Measurements from ENCODE around the gene ARID3B.
"Not testable (repeated sequence)": the region's sequence is repeated elsewhere in the genome, so short reads cannot be mapped to it uniquely, and the experiment has no call there.

ARID3B gene, protein sequence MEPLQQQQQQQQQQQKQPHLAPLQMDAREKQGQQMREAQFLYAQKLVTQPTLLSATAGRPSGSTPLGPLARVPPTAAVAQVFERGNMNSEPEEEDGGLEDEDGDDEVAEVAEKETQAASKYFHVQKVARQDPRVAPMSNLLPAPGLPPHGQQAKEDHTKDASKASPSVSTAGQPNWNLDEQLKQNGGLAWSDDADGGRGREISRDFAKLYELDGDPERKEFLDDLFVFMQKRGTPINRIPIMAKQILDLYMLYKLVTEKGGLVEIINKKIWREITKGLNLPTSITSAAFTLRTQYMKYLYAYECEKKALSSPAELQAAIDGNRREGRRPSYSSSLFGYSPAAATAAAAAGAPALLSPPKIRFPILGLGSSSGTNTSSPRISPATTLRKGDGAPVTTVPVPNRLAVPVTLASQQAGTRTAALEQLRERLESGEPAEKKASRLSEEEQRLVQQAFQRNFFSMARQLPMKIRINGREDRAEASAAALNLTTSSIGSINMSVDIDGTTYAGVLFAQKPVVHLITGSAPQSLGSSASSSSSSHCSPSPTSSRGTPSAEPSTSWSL

DNA sequence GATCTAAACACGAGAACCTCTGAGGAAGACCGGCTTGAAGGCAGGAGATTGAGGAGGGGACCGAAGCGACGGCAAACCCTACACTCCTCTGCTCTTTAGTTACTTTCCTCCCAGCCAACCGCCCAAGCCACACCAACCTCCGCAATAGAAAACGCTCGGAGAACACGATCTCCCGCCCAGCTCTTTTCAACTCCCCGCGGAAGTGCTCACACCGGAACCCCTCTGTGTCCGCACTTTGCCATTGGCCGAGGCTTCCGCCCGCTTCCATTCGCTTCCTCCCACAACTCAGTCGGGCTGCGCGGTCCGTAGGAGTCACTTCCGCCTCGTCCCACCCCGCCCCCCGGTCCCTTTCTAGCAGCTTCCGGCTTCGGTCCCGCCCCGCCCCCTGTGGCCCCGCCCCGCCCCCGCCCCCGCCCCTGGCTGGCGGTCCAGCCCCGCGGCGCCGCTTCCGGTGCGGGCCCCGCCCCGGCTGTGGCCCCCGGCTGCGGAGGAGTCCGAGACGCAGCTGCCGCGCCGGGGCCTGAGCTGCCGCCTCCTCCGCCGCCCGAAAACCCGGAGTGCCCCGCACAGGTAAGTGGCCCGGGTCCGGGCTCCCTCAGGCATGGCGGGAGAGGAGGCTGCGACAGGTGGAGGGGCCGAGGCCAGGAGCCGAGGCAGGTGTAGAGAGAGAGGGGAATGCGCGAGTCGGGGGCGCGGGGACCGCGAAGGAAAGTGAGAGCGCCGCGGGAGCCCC is at the start of gene ARID3B:
TSS of gene ARID3B (plus strand) at position 460 of the 733 bp plus-strand sequence. CDS start 2,717 bp downstream, outside the sequence.
- DNase-seq: peak; percentile 89

DNA sequence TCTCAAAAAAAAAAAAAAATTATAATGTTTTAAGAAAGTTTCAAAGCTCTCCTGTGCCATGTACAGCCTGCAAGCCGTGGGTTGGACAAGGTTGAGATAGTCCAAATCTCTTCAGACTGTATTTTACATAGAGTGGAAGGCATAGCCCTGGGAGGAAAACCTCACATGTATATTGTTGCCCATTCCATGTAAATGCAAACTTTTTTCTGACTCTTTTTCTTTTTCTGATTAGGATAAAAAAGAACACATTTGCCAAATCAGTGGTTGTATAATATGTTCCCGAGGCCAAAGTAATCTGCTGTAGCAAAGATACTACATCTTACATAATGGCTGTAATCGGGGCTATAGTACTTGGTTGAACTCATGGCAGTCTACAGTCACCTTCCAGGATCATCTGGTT is 44.4 kb upstream of the ARID3B start:
- no peak for DNase-seq

DNA sequence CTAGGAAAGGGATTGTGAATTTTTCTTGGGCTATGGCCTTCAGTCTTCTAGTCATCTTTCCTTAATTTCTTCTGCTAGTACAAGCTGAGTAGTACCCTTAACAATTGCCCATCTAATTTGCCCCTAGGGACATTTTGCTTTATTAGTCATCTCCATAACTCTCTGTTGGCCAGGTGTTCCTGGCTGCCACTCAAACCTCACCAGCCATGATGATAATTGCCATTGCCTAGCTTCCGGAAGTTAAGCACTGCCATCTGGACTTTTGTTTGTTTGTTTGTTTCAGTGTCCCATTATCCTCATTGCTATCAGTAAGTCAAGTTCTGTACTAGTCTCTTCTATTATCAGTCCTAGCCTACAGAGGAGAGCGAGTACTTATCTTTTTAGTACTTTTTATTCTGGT is 43.4 kb upstream of the ARID3B start:
- DNase-seq: no peak

DNA sequence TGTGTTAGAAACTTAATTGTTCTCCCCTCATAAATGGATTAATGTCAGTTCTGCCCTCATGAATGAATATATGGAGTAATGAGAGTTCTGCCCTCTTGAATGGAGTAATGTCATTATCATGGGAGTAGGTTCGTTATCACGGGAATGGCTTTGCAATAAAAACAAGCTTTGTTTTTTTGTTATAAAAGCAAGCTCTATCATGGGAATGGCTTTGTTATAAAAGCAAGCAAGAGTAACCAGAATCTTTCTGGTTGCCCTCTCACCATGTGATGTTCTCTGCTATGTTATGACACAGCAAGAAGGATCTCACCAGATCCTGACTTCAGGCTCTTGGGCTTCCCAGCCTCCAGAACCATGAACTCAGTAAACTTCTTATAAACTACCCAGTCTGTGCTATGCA is 41.7 kb upstream of the ARID3B start:
- DNase-seq: no peak

DNA sequence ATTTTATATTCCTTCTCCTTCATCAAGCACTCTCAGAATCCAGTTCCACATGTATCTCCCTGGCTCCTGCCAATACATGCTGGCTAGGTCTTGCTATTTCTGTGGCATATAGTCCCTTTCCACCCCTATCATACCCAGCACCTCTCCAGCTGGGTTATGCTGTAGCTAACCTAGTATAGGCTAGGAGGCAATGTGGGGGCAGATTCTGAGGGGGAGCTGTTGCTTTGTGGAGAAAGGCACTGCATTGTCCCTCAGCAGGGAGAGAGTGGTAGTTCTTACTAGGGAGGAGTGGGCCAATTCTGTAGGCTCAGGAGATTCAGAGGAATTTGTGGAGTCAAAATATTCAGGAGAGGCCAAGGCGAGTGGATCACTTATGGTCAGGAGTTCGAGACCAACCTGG is 40.6 kb upstream of the ARID3B start:
- no peak for DNase-seq

DNA sequence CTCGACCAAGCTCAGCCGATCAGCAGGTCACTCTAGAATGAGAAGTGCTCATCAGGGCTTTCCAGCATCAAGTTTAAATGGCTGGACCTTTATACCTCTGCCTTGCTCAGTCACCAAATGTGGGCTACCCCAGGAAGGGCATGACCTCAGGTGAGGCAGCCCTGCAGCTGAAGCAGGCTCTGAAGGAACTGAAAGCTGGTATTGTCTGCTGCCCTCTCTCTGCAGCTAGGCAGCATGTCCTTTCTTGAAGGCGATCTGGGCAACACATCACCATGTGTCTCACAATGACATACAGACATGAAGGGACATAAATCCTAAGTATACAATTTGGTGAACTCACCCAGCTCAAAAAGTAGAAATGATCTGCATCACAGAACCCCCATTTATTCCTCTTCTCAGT is 38.7 kb upstream of the ARID3B start:
- no peak for DNase-seq

DNA sequence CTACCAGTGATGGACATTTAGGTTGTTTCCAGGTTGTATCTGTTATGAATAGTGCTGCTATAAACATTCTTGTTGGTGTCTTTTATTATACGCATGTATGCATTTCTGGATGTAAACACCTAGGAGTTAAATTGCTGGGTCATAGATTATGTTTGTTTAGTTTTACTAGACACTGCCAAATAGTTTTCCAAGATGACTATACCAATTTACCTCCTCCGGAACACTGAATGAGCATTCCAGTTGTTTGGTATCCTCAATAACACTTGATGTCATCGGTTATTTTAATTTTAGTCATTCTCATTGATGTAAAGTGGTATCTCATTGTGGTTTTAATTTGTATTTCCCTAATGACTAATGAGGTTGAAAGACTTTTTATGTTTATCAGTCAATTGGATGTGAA is 36.6 kb upstream of the ARID3B start:
- DNase-seq: no peak

DNA sequence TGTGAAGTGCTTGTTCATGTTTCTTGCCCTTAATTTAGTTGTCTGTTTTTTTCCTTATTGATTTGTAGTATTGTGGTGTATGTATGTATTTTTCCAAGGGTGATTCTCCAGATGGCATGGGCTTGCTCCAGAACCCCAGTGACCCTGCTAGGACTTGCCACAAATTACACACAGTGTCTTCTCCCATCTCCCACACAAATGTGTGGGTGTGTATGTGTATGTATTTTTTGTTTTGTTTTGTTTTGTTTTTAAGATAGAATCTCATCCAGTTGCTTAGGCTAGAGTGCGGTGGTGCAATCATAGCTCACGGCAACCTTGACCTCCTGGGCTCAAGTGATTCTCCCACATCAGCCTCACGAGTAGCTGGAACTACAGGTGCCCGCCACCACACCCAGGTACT is 36.2 kb upstream of the ARID3B start:
- DNase-seq: no peak

DNA sequence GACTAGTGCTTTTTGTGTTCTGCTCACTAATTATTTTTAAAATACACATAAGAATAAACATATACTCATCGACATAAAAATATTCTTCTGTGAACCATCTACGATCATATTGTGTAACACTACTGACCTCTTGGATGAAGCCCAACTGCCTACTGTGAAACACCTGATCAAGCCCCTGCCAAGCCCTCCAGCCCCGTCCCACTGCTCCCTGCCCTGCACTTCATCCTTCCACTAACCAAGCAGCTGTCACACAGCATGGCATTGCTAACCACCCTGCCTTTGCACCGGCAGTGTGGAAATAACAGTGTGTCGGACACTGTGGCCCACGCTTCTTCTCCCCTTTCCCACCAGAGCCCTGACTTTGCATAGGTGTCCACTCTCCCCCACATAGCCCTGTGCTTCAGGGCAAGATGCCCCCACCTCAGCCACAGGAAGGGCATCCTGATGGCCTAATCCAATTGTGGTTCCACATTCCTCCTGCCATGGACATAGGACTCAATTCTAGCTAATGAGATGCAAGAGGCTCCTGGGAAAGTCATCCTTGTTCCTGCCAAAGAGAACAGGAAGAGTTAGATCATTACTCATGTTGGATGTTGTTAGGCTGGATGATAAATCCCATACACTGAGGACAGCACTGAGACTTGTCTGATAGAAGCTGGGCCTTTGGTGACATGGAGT is 35.0 kb upstream of the ARID3B start:
- no peak for DNase-seq

DNA sequence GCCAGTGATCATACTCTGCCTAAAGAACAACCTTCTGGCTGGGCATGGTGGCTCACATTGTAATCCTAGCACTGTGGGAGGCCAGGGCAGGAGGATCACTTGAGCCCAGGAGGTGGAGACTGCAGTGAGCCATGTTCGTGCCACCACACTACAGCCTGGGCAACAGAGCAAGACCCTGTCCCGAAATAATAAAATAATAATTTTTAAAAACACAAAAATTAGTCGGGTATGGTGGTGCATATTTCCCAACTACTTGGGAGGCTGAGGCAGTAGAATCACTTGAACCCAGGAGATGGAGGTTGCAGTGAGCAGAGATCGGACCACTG is 34.5 kb upstream of the ARID3B start:
- DNase-seq: no peak

DNA sequence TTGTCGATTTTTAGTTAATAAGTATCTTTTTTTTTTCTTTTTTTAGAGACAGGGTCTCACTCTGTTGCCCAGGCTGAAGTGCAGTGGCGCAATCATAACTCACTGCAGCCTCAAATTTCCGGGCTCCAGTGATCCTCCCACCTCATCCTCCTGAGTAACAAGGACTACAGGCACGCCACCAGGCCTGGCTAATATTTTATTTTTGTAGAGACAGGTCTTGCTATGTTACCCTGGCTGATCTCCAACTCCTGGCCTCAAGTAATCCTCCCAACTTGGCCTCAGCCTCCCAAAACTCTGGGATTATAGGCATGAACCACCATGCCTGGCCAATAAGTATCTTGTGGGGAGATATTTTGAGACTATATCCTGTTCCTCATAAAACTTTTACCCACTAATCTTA is 29.4 kb upstream of the ARID3B start:
- DNase-seq: no peak

DNA sequence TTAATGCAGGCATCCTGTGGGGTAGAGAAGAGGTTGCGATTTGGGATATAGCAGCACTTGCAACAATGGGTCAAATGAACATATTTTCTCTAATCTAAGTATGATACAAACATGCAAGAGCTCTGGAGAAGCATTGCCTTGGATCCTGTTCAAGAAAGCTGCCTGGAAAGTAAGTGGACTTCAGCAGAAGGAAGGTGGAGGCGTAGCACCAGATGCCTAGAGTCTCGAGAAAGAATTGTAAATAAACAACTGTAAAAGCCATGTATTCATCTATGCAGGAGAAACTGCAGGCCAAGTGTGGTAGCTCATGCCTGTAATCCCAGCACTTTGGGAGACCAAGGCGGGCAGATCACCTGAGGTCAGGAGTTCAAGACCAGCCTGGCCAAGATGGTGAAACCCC is 27.0 kb upstream of the ARID3B start:
- DNase-seq: not testable (repeated sequence)

DNA sequence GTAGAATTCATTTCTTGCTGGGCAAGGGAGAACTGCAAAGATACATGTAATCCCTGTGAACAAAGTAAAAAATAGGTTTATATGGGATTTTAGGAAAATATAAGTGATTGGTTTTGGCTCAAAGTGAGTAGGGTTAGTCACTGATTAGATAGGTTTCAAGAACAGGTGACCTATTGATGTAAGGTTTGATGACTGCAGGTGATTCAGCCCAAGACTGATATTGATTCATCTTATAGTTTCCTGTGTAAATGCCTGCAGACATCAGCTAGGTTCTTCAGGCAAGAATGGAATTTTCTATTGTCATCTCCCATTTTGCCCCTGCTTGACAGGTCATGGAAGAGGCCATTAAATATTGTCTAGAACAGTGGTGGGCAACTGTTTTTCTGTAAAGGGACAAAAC is 23.9 kb upstream of the ARID3B start:
- no peak for DNase-seq

DNA sequence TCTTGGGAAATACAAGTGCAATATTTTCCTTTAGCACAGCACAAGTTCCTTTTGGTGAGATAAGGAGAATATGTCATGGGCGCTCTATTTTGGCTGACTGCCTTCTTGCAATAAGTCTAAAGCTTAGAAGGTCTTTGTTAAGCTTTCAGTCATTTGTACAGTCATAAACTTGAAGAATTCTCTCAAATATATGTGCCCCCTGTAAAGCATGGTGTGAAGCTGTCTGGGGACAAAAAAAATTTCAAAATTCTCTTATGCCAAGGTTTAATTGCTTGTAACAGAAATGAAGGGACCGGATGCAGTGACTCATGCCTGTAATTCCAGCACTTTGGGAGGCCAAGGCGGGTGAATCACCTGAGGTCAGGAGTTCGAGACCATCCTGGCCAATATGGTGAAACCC is 21.7 kb upstream of the ARID3B start:
- no peak for DNase-seq

DNA sequence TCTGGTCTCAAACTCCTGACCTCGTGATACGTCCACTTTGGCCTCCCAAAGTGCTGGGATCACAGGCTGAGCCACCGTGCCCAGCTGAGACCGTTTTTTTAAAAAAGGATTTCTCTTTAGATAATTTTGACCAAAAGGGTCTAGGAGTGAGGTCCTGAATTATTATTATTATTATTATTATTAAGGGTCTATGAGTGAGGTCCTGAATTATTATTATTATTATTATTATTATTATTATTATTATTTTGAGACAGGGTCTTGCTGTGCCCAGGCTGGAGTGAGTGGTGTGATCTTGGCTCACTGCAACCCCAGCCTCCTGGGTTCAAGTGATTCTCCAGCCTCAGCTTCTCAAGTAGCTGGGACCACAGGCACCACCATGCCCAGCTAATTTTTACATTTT is 20.6 kb upstream of the ARID3B start:
- no peak for DNase-seq

DNA sequence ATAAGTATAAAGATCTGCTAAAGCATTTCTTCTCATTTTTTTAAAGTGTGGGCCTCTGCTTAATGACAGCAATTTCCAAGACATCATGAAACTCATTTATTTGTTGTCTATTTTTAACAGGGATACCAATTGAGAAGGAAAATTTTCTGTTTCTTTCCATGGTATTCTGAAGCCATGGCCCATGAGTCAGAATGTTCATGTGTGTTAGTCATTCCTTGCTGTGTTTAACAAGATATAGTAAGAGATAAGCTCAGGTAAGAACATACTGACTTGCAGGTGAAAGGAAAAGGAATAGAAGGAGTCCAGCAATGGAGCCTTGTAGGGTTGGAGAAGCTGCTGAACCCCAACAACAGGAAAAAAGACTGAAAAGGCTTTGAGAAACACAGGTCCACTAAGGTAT is 17.0 kb upstream of the ARID3B start:
- no peak for DNase-seq

DNA sequence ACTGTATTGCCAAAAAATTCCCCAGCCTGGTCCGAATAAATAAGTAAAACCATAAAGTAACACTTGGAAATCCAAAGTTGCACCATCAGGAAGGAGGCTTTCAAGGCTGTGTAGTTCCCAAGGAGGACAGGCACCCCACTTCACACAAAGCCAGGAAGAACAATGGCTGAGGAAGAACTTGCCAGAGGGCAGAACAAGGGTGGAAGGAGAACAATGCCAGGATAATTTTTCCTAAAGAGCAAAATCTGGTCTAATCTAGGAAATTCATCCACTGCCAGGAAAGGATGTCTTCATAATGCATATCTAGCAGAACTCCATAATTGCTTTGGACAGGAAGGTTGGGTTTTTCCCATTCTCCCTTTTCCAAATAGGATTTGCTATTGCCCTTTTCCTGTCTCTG is 15.7 kb upstream of the ARID3B start:
- DNase-seq: no peak

DNA sequence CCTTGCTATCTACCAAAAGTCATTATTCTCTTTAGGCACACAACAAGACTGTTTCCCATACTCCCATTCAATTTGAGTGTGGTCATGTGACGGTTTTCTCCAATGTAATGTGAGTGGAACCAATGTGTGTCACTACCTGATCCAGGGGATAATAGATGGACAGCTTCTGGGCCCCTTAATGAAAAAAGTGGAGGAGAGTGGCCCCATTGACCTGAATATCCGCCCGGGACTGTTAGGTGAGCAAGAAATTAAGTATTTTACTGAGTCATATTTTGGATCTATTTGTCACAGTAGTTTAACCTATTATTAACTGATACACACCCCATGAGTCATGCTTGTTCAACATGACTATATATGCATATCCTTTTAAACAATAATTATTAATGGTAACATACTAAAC is 15.1 kb upstream of the ARID3B start:
- no peak for DNase-seq

DNA sequence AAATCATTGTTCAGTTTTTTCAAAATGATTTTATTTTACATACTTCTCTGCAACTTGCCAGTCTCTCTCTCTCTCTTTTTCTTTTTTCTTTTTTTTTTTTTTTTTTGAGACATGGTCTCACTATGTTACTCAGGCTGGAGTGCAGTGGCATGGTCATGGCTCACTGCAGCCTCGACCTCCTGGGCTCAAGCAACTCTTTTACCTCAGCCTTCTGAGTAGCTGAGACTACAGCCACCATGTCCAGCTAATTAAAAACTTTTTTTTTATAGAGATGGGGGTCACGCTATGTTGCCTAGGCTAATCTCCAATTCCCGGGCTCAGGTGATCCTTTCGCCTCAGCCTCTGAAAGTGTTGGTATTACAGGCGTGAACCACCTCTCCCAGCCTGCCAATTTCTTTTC is 12.1 kb upstream of the ARID3B start:
- DNase-seq: no peak

DNA sequence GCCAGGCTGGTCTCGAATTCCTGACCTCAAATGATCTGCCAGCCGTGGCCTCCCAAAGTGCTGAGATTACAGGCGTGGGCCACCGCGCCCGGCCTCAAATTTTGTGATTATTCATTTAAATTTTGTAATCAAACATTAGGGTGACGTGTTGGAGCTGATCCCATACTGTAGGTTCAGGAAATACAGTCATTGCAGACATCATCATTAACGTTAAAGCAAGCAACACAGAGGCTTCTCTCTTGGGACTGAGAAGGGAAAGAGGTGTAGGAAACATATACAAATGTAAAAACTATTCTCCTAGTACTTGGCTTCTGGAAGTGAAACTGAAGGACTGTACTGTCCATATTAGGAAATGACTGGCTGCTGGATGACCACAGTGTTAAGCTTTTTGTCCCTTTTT is 11.1 kb upstream of the ARID3B start:
- DNase-seq: no peak

DNA sequence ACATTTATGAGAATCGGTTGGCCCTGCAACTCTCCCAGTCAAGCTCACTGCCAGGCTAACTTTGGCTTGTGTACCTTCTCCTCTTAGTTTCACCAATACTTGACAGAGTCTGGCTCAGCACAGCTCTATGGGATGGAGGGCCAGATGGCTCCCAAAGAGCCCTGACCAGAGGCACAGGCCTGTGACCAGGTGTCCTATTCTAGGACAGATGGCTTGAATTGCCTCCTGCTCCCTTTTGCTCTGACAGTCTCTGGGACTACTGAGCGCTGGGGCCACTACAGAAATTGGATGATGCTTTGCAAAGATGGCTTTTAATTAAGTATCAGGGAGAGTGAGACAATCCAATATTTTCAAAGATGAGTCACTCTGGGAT is 10.3 kb upstream of the ARID3B start:
- DNase-seq: no peak

DNA sequence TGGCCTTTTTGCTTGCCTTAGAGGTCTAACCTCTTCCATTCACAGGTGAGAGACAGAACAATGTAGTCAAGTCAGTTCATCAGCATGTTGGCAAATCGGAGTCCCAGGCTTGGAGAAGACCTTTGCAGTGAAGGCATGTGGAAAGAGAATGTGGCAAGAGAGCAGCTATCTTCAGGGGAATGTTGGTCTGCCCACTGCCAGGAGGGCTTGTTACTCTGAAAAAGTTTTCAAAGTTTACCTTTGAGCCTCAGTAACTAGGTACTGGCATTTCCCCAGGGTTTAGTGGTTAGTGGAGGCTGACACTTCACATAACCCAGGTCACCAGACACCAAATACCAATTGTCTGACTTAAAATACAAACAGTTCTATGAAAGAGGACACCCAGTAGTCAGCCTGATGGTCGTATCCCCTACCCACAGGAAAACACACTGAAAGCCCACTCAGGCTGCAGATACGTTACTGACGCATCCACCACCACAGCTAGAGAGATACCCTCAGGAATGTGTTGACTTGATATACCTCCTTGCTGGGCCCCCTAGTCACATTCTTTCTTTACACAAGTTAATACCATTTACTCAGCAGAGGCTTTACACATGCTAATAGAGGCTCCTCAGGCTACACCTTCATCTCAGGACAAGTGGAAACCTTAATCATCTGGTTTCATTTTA is 9.7 kb upstream of the ARID3B start:
- DNase-seq: no peak

DNA sequence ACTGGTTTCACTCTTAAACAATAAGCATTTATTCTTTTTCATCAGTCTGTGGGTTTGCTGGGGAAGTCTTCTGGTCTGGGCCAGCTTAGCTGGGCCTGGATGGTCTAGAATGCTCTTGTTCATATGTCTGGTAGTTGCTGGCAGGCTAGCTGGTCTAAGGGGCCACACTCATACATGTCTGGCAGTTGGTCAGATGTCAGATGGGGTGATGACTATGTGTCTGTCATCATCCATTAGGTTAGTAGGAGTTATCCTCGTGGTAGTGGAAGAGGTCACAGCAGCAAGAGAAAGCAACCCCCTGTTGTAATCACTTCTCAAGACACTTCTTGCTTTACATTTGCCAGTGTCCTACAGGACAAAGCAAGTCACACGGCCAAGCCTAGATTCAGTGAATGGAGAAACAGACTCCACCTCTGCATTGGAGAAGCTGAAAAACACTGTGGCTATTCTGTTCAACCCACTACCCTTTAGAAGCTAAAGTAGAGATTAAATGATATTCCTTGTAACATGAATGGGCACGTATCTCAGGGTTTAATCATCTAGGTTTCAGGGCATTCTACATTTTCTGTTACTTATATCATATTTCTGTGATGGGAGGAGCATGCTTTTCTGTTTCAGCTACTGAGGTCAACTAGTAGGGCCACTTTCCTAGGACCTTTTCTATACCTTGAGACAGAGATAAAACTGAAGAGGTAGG is 5.5 kb upstream of the ARID3B start:
- no peak for DNase-seq
